ENCODE measurements around the gene KL.

The KL gene

DNA sequence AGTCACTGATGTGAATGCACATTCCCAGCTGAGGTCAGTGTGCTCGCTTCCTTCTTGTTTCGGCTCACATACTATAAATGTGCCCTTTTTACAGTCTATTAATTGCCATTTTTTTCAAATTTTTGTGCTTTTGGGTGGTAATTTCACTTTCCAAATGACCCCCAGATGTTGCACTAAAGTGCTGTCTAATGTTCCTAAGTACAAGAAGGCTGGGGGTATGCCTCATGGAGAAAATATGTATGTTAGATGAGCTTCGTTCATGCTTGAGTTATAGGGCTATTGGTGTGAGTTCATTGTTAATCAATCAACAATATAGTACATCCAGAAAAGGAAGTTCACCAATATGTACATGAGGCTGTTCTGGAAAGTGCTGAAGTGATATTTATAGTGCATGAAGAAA lies 84.7 kb downstream of the KL start:
- Histone ChIP-seq H3K27me3 (ENCODE audit: insufficient read depth, poor library complexity, severe bottlenecking) (no peaks in the 10 kb centered on the region), H3K4me3 (replicated peaks; ENCODE audit: insufficient read depth, low read length) (no peak overlapping the region), H3K27ac (replicated peaks) (no peak overlapping the region)
- no peak for DNase-seq (ENCODE audit: low read depth in 1 of 2, low spot score in 1 of 2)
- no peak for TF ChIP-seq GABPA (IDR thresholded peaks at IDR 0.05; ENCODE audit: low read depth)
- TF ChIP-seq POLR2AphosphoS5 (IDR thresholded peaks at IDR 0.05; ENCODE audit: low read depth): no peak
- TF ChIP-seq, protein P1, sequence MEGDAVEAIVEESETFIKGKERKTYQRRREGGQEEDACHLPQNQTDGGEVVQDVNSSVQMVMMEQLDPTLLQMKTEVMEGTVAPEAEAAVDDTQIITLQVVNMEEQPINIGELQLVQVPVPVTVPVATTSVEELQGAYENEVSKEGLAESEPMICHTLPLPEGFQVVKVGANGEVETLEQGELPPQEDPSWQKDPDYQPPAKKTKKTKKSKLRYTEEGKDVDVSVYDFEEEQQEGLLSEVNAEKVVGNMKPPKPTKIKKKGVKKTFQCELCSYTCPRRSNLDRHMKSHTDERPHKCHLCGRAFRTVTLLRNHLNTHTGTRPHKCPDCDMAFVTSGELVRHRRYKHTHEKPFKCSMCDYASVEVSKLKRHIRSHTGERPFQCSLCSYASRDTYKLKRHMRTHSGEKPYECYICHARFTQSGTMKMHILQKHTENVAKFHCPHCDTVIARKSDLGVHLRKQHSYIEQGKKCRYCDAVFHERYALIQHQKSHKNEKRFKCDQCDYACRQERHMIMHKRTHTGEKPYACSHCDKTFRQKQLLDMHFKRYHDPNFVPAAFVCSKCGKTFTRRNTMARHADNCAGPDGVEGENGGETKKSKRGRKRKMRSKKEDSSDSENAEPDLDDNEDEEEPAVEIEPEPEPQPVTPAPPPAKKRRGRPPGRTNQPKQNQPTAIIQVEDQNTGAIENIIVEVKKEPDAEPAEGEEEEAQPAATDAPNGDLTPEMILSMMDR (IDR thresholded peaks at IDR 0.05; ENCODE audit: insufficient read depth, low read length): no peak
- TF ChIP-seq, protein P2, sequence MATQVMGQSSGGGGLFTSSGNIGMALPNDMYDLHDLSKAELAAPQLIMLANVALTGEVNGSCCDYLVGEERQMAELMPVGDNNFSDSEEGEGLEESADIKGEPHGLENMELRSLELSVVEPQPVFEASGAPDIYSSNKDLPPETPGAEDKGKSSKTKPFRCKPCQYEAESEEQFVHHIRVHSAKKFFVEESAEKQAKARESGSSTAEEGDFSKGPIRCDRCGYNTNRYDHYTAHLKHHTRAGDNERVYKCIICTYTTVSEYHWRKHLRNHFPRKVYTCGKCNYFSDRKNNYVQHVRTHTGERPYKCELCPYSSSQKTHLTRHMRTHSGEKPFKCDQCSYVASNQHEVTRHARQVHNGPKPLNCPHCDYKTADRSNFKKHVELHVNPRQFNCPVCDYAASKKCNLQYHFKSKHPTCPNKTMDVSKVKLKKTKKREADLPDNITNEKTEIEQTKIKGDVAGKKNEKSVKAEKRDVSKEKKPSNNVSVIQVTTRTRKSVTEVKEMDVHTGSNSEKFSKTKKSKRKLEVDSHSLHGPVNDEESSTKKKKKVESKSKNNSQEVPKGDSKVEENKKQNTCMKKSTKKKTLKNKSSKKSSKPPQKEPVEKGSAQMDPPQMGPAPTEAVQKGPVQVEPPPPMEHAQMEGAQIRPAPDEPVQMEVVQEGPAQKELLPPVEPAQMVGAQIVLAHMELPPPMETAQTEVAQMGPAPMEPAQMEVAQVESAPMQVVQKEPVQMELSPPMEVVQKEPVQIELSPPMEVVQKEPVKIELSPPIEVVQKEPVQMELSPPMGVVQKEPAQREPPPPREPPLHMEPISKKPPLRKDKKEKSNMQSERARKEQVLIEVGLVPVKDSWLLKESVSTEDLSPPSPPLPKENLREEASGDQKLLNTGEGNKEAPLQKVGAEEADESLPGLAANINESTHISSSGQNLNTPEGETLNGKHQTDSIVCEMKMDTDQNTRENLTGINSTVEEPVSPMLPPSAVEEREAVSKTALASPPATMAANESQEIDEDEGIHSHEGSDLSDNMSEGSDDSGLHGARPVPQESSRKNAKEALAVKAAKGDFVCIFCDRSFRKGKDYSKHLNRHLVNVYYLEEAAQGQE (IDR thresholded peaks at IDR 0.05; ENCODE audit: insufficient replicate concordance, low read depth): no peak
- no peak for TF ChIP-seq SPI1 (IDR thresholded peaks at IDR 0.05; ENCODE audit: borderline replicate concordance, low read depth)

DNA sequence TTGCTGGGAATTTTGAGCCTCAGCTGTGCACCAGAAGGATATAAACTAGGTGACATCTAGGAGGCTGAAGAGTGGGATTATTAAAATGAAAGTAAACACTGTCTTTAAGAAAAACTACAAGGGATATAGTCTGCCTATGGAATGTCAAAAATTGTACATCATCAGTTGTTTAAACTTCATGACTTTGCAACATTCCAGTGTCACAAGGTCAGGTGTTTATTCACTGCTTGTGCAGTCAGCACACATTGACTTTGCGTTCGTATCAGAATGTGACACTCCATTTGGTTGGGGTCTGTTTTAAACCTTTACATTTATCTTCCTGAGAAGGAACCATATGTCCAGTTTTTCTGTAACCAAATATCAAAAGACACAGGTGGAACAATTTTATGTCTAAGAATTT lies 85.6 kb downstream of the KL start:
- no peak for TF ChIP-seq SPI1 (IDR thresholded peaks at IDR 0.05; ENCODE audit: borderline replicate concordance, low read depth)
- TF ChIP-seq, protein P2 (IDR thresholded peaks at IDR 0.05; ENCODE audit: insufficient replicate concordance, low read depth): no peak
- TF ChIP-seq, protein P1 (IDR thresholded peaks at IDR 0.05; ENCODE audit: insufficient read depth, low read length): no peak
- no peak for TF ChIP-seq GABPA (IDR thresholded peaks at IDR 0.05; ENCODE audit: low read depth)
- no peak for TF ChIP-seq POLR2AphosphoS5 (IDR thresholded peaks at IDR 0.05; ENCODE audit: low read depth)
- Histone ChIP-seq H3K4me3 (replicated peaks; ENCODE audit: insufficient read depth, low read length) (no peak overlapping the region), H3K27me3 (ENCODE audit: insufficient read depth, poor library complexity, severe bottlenecking) (no peaks in the 10 kb centered on the region), H3K27ac (replicated peaks) (no peak overlapping the region)
- DNase-seq (ENCODE audit: low read depth in 1 of 2, low spot score in 1 of 2): no peak

DNA sequence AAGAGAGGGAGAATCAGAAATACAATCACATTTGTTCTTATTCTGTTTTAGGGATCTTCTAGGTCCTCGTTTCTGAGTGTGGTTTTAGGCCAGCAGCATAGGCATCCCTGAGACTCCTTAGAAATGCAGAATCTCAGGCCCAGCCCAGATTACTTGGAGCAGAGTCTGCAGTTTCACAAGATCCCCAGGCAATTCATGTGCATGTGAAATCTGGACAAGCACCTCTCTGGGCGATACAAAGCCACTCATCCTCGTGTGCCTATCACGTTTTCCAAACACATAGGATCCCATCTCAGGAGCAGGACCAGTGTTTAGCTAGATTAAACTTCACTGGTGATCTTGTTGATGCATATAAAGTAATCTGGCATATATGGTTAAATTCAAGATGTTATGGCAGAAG lies 87.2 kb downstream of the KL start:
- DNase-seq (ENCODE audit: low read depth in 1 of 2, low spot score in 1 of 2): no peak
- Histone ChIP-seq H3K27me3 (ENCODE audit: insufficient read depth, poor library complexity, severe bottlenecking) (no peaks in the 10 kb centered on the region), H3K27ac (replicated peaks) (no peak overlapping the region), H3K4me3 (replicated peaks; ENCODE audit: insufficient read depth, low read length) (no peak overlapping the region)
- TF ChIP-seq, protein P2 (IDR thresholded peaks at IDR 0.05; ENCODE audit: insufficient replicate concordance, low read depth): no peak
- no peak for TF ChIP-seq GABPA (IDR thresholded peaks at IDR 0.05; ENCODE audit: low read depth)
- TF ChIP-seq SPI1 (IDR thresholded peaks at IDR 0.05; ENCODE audit: borderline replicate concordance, low read depth): no peak
- TF ChIP-seq, protein P1 (IDR thresholded peaks at IDR 0.05; ENCODE audit: insufficient read depth, low read length): no peak

All from HL-60 (cell line).